ENCODE results near the gene SLAMF9.

GRCh38 chr1:159915571-159916241, 38.3 kb downstream of the SLAMF9 start:
- no peak for TF ChIP-seq CTCF (conservative IDR thresholded peaks at IDR 0.05; ENCODE audit: low read depth, low read length)
- no peak for TF ChIP-seq EZH2 (IDR thresholded peaks at IDR 0.05; ENCODE audit: borderline replicate concordance, low read depth, low read length, poor library complexity, severe bottlenecking)
